NCI-H2029 treated with DMSO at 0.1 percent for 48 hours (cell line): ENCODE data around the gene MCM6.
"Not testable (repeated sequence)": the region's sequence is repeated elsewhere in the genome, so short reads cannot be mapped to it uniquely, and the experiment has no call there.

Experiments
- DNase-seq: peaks from one replicate; lab custom pipeline; 2025; lab: John Stamatoyannopoulos, UW

The MCM6 gene

DNA sequence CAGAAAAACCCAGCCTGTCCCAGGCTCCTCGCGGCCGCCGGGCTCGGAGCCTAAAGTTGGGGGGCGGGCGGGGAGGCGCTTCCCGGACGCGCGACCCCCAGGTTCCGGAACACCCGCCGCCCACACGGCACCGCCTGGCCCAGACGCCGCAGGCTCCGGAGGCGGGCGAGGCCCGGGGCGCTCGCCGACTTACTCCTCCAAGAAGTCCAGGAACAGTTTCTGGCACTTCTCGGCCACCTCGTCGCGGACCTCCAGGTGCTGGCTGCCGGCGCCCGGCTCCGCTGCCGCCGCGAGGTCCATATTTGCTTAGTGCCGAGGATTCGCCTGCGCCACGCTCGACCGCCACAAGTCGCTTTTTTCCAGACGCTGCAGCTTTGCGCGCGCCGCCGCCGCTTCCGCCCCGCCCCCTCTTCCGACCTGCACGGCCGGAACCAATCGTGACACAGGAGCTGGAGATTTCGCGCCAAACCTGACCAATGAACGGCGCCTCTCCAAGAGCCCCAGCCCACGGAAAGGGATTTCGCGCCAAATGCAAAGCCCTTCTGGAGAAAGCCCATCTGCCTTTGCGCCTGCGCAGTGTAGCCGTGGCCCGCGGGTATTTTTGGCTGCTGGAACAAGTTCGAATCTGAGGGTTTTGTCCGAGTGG is at the start of gene MCM6:
TSS of gene MCM6 (minus strand) at position 378 of the 646 bp plus-strand sequence. CDS start at position 300, 78 bp downstream.
- peak; percentile 89 for DNase-seq

DNA sequence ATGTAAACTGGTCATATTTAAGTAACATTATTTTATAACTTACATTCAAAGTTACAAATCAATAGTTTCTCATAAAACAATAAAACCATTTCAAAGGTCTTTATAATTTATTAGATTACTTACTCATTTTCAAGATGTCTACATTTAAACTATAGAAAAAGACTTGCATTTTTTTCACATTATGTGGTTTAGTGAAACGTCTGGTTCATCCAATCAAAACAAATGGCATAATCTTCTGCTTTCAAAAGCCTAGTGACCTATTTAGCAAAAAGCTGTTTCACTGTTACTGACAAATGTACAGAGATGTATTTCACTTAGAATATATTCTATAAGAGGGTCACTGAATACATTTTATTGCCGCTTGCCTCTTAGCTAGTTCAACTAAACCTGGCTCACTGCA is 49.3 kb upstream of the MCM6 start:
- no peak for DNase-seq

DNA sequence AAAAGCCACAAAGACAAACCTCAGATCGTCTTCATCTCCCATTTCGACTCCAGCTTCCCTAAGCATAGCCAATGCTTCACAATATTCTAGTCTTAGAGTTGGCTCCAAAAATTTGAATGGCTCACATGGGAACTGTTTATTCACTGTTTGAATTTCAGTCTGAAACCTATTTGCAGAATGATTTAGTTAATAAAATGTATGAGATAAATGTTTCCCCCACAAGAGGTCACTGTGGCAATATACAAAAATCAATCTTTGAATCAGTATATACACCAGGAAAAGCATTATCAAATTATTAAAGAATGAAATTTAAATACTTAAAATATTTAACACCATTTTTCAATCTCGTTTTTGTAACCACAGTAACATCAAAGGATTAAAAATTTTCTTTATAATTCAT is 40.0 kb upstream of the MCM6 start:
- peak; percentile 8 for DNase-seq

DNA sequence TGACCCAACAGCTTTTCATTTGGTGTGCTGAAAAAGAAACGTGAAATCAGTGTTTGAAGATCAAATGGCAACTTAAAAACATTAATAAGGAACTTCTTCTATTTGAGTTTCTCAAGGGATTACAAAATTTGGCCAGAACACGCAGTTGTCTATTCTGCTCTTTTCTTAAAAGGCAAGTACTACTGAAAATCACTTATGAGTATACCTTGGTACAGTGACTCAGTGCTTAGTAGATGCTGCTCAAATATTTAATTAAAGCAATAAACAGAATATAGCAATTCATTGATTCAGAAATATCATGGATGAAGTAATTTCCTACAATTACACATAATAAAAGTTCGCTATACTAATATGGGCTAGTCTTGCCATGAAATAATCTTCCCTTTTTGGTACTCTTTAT is 38.2 kb upstream of the MCM6 start:
- DNase-seq: no peak

DNA sequence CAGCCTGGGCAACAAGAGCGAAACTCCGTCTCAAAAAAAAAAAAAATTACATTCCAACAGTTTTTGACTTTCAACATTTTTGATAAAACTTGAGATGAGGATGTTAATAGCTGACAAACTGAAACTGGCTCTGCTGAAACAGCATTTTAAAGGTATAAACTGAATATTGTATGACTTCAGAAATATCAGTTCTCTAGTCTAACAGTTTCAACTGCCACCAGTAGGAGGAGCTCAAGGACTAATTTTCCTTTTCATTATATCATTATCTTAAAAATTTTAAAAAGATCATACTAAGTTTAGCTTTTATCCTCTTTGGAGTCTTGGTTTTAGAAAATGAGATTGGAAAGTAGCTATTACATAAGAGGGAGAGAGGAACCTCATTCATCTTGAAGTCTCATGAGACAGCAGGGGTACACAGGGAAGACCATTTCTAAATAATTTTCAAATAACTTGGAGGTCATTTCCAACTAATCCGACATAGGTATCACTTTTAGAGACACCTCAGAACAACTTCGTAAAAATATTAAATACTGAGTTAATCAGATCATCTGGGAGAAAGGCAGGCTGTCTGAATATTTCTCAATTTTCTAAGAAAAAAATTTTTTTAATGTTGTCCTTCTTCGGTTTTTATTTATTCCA is 37.6 kb upstream of the MCM6 start:
- DNase-seq: peak; percentile 33

DNA sequence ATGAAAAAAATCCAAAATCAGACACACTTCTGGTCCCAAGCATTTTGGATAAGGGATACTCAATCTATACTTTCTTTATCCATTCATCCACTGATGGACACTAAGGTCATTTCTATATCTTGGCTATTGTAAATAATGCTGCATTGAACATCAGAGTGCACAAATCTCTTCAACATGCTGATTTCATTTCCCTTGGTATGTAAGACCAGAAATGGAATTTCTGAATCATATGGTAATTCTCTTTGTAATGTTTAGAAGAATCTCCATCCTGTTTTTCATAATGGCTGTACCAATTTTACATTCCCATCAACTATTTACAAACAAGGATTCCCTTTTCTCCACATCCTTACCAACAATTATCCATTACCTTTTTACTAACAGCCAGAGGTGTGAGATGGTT is 33.7 kb upstream of the MCM6 start:
- no peak for DNase-seq

DNA sequence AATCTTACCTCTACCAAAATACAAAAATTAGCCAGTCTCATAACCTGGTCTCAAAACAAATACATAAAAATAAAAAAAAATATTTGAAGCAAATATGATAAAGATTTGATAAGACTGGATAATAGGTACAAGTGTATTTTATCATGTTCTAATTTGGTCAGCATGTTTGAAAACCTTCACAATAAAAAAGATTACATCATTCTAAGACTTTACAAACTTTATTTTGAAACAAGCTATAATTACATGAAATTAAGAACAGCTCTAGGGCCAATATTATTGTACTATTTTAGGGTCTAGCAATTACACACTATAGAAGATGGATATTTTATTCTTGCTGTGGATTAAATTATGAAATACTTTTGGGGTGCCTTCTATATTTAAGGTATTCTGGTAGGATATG is 29.4 kb upstream of the MCM6 start:
- no peak for DNase-seq

DNA sequence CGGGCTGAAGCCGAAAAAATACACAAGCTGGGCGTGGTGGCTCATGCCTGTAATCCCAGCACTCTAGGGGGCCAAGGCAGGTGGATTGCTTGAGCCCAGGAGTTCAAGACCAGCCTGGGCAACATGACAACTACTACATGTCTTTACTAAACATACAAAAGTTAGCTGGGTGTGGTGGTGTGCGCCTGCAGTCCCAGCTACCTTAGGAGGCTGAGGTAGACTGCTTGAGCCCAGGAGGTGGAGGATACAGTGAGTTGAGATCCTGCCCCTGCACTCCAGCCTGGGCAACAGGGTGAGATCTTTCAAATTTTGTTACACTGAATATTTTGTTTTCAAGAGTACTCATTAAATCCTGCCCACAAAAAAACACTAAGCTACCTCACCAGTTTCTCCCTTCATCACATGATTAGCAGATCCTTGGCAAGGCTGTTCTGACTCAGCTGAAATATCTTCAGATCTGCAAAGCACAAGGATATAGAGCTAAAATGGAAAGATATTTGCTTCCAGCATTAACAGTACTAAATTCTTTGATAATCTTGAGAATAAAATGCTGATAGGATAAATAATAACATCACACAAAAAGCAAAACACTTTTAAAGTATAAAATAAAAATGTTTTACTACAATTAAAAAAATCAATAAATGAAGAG is 28.2 kb upstream of the MCM6 start:
- no peak for DNase-seq

DNA sequence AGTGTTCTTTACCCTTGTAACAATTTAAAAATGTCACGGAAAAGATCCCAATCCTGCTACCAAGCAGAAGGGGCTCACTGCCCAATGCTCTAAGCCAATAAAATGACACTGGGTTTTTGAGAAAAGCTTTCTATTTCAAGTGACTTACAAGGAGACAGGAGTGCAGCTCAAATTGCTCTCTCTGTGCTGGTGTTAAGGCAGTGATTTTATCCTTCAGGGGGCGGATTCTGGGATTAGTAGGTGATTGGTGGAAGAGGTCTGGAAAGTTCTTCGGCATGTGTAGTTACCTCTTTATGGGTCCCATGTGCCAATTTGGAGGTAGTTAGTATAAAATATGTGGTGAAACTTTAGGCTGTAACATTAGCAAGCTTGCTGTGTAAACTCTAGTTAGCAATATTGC is 27.4 kb upstream of the MCM6 start:
- no peak for DNase-seq

DNA sequence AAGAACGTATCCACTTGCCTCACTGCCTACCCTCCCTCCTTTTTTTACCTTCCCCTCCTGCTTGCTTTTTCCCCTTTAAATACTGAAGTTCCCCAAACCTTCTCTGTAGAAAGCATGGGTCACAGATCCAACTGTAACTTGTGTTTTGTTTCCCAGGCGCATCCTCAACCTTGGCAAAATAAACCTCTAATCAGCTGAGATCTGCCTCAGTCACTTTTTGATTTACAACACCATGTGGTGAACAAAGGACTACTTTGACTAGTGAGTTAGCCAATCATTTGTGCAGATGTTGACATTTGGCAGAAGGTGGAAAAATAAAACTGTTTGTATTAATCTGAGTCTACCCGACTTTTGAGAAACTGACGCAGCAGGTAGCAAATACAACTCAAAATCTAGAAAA is 23.3 kb upstream of the MCM6 start:
- no peak for DNase-seq

DNA sequence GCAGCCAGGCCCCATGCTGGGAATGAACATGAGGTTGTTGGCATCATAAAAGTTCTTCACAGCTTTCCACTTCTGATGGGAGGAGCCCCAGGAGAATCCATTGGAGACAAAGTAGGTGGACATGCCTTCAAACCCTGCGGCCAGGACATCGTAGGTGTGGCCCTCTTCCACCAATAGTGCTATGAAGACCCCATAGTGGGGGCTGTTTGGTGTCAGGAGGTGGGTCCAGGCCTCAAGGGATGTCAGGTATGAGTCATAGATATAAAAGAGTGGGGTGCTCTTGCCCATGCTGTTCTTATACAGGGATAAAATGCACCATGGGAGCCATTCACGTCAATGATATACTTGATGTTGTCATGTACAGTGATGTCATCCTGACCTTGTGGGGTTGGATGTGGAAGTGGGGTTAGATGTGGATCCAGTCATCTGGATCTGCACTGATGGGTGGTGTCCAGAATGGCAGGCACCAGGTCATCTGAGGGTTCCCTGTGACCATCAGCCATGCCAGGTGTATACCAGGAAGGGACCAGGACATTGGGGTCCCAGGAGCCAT is 22.1 kb upstream of the MCM6 start:
- DNase-seq: no peak

DNA sequence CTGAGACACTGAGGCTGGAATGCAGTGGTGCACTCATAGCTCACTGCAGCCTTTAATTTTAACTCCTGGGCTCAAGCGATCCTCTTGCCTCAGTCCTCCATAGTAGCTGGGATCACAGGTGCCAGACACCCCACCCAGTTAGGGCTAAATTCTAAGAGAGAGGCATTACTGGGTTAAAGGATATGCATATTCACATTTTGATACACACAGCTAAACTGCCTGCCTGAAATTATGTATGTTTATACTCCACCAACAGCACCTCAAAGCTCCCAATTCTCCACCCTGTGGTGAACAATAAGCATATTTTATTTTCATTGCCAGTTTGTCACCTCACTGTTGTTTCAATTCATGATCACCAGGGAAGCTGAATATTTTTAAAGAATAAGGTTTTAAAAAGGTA is 18.7 kb upstream of the MCM6 start:
- no peak for DNase-seq

DNA sequence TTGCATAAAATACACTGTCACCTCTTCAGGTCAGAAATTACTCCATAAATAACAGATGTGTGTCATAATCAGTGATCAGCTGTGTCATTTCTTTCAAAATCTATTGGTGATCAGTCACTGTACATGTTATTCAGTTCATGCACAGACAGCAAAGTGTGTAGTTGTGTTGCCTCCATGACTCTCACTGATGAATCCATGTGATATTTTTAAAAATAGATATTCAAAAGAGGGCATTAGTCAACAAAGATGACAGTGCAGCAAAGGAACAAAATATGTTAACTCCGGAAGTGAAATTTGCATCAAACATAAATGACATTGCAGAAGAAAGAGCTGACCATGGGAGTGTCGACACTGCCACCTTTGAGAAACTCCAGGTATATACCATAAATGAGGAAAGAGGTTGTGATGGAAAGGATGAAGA is 17.1 kb upstream of the MCM6 start:
- no peak for DNase-seq

DNA sequence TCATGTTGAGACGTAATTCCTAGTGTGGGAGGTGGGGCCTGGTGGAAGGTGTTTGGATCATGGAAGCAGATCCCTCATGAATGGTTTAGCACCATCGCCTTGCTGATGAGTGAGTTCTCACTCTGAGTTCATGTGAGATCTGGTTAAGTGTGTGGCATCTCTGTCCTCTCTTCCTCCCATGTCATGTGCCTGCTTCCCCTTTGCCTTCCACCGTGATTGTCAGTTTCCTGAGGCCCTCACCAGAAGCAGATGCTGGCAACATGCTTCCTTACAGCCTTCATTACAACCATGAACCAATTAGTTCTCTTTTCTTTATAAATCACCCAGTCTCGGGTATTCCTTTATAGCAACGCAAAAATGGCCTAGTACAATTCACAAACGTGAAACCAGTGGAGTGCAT is 14.6 kb upstream of the MCM6 start:
- DNase-seq: no peak

DNA sequence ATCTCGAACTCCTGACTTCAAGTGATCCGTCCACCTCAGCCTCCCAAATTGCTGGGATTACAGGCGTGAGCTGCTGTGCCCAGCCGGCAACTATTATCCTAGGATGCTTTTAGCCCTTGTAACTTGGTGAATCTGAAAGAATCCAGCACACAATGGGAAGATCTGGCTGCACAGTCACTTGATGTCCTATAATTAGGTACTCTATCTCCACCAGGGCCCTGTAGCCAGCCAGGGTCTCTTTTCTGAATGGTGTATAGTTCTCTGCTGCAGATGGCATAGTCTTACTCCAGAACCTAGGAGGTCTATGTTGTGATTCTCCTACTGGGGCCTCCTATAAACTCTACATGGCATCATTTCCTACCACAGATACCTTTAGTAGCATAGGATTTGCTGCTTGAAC is 13.9 kb upstream of the MCM6 start:
- no peak for DNase-seq

DNA sequence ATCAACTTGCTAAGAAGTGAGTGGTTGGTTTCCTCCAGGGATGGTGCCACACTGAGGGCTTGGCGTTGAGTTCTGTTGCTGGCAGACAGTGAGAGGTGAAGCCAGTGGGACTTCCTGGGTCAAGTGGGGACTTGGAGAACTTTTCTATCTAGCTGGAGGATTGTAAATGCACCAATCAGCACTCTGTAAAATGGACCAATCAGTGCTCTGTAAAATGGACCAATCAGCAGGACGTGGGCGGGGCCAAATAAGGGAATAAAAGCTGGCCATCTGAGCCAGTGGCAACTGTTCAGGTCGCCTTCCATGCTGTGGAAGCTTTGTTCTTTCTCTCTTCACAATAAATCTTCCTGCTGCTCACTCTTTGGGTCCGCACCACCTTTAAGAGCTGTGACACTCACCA is 12.3 kb upstream of the MCM6 start:
- not testable (repeated sequence) for DNase-seq

DNA sequence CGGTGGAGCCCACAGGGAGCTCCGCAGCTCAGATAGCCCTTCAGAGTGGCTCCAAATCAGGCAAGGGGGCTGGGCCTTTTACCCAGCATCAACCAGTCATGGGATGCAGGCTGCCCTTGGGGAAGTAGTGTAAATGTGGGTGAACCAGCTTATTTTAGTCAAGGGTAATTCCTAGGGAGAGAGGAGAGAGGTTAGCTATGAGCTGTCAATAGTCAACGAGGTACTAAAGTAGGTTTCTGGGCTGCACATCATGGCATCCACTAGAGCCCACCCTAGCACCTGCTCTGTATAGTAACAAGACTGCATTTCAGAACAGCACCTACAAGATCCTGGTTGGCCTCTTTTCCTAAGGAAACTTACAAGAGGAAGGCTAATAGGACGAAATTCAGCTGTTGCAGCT is 9.5 kb upstream of the MCM6 start:
- no peak for DNase-seq

DNA sequence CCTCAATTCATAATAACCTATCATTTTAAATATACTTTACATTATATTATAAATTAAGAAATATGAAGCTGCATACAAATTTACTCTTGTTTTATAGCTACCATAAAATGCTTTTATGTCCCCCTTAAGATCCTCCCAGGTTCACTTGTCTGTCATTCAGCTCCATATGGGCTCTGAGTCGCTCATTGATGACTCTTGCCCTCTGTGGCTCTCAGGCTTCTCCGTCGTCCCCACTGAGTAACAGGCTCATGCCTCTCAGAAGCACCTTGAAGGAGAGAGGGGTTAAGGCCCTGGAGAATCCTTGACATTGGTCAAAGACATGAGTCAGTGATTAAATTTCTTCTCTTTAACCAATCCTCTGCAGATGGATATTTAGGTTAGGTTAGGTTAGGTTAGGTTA is 6.2 kb upstream of the MCM6 start:
- DNase-seq: no peak

DNA sequence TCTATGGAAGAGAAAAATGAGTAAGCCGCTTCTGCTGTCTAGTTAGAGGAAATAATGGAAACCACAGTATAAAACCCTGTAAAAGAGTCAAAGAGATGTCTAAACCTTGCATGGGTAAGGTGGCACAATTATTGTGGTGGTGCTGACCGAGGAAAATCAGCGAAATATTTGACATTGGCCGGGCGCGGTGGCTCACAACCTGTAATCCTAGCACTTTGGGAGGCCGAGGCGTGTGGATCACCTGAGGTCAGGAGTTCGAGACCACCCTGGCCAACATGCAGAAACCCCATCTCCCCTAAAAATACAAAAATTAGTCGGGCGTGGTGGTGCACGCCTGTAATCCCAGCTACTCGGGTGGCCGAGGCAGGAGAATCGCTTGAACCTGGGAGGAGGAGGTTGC is 527 bp upstream of the MCM6 start:
- not testable (repeated sequence) for DNase-seq

DNA sequence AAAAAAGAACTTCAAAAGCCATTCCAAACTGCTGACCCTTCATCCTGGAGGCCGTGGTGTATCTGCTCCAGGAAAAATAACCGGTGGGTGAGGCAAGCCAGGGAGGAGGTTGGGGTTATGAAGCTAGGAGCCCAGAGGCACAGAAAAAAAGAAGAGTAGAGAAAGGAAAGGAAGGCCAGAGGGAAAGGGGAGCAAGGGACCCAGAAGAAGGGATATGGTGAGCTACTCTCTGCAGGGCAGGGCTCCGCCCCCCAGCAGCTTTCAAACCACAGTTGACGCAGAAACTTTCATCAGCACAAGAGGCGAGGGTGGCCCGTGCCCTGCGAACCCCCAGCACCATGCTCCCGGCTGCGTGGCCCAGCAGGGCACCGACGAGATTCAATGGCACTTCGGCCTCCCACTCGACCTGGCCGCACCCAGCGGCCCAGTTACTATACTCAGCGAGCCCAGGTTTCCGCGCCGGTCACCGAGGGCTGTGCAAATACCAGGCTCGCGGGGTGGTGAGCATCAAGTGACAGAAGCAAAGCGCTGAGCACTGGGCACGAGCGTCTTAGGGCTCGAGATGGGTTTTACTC is 665 bp downstream of the MCM6 start:
- no peak for DNase-seq

DNA sequence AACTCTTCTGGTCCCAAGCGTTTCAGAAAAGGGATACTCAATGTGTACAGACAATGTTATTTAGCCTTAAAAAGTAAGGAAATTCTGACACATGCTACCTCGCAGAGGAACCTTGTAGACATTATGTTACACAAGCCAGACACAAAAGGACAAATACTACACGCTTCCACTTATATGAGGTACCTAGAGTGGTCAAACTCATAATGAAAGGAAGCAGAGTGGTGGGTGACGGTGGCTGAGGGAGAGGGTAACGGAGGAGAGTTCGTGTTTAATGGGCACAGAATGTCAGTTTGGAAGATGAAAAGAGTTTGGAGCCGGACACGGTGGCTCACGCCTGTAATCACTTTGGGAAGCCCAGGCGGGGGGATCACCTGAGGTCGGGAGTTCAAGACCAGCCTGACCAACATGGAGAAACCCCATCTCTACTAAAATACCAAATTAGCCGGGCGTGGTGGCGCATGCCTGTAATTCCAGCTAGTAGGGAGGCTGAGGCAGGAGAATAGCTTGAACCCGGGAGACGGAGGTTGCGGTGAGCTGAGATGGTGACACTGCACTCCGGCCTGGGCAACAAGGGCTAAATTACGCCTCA is 1.4 kb downstream of the MCM6 start:
- DNase-seq: no peak

DNA sequence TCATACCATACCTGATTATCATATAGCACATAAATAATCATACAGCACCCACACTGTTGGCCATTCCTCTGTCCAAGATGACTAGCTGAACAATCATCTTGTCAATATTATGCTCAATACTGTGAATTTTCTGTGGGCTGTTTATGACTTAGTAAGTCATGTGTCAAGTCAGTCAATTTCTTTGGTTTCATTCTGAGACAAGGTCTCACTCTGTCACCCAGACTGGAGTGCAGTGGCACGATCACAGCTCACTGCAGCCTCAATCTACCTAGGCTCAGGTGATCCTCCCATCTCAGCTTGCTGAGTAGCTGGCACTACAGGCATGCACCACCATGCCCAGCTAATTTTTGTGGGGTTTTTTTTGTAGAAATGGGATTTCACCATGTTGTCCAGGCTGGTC is 5.7 kb downstream of the MCM6 start:
- no peak for DNase-seq

DNA sequence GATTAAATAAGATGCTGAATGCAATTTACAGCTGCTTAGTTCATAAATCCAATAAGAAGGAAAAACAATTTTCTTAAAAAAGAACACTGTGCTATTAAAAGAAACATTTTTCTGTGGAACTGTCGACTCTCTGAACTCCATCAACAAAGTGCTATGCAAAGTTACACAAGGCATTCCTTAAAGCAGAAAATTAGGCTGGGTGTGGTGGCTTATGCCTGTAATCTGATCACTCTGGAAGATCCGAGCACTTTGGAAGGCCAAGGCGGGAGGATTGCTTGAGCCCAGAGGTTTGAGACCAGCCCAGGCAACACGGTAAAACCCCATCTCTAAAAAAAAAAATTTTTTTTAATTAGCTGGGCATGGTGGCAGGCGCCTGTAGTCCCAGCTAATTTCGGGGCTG is 13.0 kb downstream of the MCM6 start:
- no peak for DNase-seq
